Activated CD4-positive, alpha-beta T cell treated with anti-CD3 and anti-CD28 coated beads, Interleukin-2, Interleukin-4, amounts not matched to agents 100 ng/mL and 50 ng/mL, durations not matched to agents 16 hours and 8 hours (primary cell): ENCODE results near the gene OR5M10.
"Not testable (repeated sequence)": the region's sequence is repeated elsewhere in the genome, so short reads cannot be mapped to it uniquely, and the experiment has no call there.

Experiments
- DNase-seq: peaks from one replicate; pipeline ENCODE4 v3.0.0-alpha.2; 2020; ENCODE audit warnings: low spot score

The OR5M10 gene

DNA sequence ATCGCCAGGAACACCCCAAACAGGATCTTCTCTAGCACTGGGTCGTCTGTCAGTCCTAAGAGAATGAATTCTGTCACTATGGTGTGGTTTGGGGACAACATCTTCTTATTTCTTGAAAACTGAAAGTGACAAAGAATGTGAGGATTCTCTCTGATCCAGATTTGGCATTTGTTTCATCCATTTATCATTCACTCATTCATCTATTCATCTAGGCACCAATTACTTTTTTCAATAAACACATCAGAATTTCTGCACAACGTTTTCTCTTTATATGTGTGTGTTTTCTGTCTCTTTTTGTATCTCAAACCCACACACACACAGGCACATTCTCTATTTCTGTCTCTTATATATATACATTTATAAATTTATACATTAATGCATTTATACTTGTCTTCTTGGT lies at the start of gene OR5M10:
TSS of gene OR5M10 (minus strand) at position 101 of the 400 bp plus-strand sequence. CDS start at position 101, 0 bp downstream.
- DNase-seq = no peak

DNA sequence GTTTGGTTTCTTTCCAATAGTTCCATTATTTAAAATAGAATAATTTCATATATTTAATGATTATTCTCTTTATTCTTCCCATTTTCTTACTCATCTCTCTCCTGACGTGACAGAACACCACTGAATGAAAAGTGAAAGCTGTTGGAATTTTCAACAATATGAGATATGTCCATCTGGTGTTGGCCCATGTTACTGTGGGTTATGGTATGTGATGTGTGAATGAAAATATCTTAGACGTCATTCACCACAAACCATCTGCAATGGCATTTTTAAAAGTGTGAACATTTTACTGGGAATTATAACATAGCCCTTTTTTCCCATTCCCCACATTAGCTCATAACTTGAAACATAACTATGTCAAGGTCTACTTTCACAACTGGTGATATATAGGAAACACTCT lies 48.4 kb upstream of the OR5M10 start:
- no peak for DNase-seq

DNA sequence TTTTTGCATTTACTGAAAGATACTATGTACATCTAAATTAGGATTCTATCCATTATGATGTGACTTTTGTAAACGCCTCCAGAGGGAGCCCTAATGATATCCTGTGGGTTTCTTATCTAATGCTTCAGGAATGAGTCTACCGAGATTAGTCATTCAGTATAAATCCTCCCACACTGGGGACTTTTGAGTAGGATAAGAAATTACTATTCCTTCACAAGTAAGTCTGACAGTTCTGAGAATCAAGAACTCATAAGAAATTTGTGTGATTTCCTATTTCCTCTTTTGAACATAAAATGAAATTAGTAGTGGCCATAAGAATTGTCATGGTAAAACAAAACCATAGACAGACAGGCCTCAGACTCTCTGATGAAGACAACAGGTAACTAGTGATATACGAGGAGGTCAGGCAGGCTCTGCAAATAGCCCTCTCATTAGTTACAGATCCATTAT lies 47.2 kb upstream of the OR5M10 start:
- DNase-seq = peak; percentile 38

DNA sequence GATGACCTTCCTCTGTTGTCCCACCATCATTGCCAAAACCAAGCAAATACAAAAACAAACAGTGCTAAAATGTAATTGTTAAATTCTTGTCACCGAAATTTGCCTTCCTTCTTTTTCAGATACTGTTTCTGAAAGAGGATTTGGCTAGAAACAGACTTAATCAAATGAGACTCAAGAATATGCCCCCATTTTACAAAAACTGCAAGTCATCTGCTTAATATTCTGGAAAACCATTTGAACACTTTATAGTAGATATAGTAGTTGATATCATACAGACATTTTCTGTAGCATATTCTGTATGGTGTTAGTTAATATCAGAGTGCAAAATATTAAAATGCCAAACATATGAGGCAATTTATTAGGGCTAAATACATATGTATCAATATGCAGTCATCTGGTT lies 33.7 kb upstream of the OR5M10 start:
- DNase-seq = no peak

DNA sequence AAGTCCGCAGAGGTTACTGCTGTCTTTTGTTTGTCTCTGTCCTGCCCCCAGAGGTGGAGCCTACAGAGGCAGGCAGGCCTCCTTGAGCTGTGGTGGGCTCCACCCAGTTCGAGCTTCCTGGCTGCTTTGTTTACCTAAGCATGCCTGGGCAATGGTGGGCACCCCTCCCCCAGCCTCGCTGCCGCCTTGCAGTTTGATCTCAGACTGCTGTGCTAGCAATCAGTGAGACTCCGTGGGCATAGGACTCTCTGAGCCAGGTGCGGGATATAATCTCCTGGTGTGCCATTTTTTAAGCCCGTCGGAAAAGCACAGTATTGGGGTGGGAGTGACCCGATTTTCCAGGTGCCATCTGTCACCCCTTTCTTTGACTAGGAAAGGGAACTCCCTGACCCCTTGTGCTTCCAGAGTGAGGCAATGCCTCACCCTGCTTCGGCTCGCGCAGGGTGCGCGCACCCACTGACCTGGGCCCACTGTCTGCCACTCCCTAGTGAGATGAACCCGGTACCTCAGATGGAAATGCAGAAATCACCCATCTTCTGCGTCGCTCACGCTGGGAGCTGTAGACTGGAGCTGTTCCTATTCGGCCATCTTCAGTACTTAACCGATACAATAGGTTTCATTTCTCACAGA lies 14.7 kb upstream of the OR5M10 start:
- DNase-seq = not testable (repeated sequence)

DNA sequence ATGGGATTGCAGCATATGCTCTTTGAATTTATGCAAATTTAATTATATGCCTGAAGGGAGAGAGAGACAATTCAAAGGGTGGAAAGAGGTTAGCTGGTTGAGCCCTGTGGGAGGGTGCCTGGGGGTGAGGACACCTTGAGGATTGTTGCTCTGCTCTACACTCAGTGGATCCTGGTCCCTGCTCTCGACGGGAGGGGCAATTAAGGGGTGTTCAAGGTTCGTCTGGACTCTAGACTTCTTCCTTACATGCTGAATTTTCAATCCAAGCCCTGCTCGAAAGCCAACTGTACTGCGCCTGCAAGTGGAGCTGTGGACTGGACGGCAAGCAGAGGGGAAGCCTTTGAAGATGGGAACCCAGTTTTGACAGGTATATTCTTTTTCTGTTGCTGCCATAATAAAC lies 18.9 kb downstream of the OR5M10 start:
- DNase-seq = no peak

DNA sequence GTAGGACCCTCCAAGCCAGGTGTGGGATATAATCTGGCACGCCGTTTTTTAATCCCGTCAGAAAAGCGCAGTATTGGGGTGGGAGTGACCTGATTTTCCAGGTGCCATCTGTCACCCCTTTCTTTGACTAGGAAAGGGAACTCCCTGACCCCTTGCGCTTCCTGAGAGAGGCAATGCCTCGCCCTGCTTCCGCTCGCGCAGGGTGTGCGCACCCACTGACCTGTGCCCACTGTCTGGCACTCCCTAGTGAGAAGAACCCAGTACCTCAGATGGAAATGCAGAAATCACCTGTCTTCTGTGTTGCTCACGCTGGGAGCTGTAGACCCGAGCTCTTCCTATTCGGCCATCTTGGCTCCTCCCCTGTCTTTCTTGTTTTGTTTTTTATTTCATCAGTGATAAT lies 22.8 kb downstream of the OR5M10 start:
- not testable (repeated sequence) for DNase-seq

DNA sequence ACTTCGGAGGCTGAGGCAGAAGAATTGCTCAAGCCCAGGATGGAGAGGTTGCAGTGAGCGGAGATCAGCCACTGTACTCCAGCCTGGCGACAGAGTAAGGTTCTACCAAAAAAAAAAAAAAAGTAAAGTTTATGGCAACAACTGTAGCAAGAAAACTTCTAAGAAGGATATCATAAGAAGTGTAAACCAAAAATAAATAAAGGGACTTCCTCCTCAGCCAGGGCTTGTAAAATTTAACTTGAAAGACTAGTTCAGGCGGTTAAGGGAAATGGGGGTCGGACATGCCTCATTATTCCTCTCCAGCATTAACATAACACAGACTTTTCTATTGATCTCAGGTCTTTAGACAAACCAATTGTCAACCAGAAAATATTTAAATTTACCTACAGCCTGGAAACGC lies 32.0 kb downstream of the OR5M10 start:
- no peak for DNase-seq

DNA sequence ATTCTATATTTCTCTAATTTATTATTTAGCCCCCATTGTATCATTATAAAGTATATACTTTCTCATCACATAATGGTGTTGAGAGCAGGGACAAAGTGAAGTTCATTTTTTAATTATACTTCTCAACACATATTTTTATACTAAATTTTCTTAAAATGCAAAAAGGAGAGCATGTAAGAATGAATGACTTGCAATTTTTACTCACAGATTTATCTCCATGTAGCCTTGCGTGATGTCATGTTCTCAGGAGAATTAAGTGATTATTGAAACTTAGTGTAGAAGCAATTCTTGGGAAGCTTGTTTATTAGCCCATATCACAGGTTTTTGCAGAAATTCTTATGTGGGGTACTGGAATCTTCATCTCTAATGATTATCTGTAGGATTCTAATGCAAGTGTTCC lies 33.8 kb downstream of the OR5M10 start:
- no peak for DNase-seq

DNA sequence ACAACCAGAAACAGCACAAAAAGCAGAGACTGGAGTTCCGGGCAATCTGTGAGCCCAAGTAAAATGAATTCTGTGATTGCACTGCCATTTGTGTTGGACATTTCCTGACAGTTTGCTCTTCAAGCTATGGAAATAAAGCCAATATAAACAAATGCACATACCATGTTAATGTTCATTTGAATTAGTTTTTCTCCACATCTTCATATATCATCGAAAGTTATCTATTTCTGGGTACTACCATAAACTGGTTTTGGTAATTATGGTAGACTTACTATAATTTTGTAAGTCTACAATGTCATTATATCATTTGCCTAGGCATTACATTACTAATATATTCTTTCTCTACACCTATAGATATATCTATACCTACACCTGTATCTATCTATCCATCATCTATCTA lies 34.4 kb downstream of the OR5M10 start, which contains the start of gene OR5M11:
TSS of gene OR5M11 (minus strand) at position 101 of the 400 bp plus-strand sequence. CDS start at position 101, 0 bp downstream.
- DNase-seq = no peak

DNA sequence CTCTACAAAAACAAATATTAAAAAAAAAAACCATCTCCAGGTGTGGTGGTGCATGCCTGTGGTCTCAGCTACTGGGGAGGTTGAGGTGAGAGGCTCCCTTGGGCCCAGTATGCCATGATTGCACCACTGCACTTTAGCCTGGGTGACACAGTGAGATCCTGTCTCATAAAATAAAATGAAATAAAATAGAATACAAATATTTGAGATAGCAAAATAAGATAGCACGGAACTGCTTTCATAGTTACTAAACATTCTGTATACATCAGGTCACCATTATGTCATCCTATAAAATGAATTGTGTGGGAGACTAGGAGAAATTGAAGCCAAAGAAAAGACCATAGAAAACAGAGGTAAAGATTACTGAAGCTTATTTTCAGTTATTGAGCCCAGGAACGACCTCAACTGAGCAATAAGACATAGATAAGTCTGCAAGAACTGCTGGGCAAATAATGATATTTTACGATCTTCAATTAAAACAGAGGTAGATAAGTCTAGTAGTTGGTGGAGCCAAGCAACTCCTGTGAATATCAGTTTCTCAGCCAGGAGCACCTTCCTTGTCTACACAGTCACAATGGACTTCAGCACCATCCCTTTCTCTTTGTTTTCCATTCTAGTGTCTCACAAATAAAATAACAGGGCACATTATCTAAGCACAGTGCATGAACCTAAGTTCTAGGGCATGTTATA lies 44.3 kb downstream of the OR5M10 start:
- no peak for DNase-seq

DNA sequence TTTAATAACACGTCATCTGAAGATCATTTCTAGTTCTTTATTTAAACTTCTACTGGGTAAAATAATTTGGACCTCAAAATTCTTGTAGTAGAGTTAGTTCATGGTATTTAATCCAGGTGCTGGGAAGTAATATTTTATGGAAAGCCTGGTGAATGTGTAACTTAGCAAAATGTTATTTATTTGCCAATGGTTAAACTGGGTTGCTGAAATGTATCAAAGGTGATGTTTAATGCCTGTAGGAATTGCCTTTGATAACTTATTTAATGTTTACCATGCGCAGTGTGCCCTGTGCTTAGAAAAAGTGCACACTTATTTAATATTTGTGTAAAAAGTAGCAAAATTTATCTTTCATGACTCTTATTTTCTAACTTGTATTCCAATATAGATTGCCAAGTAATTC lies 45.7 kb downstream of the OR5M10 start:
- no peak for DNase-seq
